Activated CD4-positive, alpha-beta memory T cell treated with anti-CD3 and anti-CD28 coated beads for 36 hours (primary cell): ENCODE results near the gene HS6ST3. TPM values are rescaled to one million over a fixed set of nuclear protein-coding genes. Genes with fewer than 3 reads are reported as not detected.

Source experiments
- CTCF ChIA-PET: fragments of 350-600 bp; sonication (Branson Sonifier 250); formaldehyde crosslinking; loops from one replicate; lab custom pipeline; 2021; ENCODE audit warnings: antibody characterized with exemption, inconsistent platforms; lab: Charles Lee
- POLR2A ChIA-PET: fragments of 350-600 bp; sonication (Branson Sonifier 250); formaldehyde crosslinking; loops from one replicate; lab custom pipeline; 2021; ENCODE audit warnings: antibody characterized with exemption; lab: Charles Lee
- DNase-seq: peaks from one replicate; pipeline ENCODE4 v3.0.0-alpha.2; 2020
- H3K27ac Mint-ChIP-seq: one replicate; pipeline ENCODE4 v1.8.0; 2021; ENCODE audit warnings: mixed read lengths
- H3K27me3 Mint-ChIP-seq: one replicate; pipeline ENCODE4 v1.8.0; 2021; ENCODE audit warnings: mixed read lengths
- H3K36me3 Mint-ChIP-seq: one replicate; pipeline ENCODE4 v1.8.0; 2021; ENCODE audit warnings: mixed read lengths
- H3K4me1 Mint-ChIP-seq: one replicate; pipeline ENCODE4 v1.8.0; 2021; ENCODE audit warnings: low read depth, mixed read lengths
- H3K4me3 Mint-ChIP-seq: one replicate; pipeline ENCODE4 v1.8.0; 2021; ENCODE audit warnings: mild to moderate bottlenecking, mixed read lengths
- H3K9me3 Mint-ChIP-seq: one replicate; pipeline ENCODE4 v1.8.0; 2021; ENCODE audit warnings: mixed read lengths
- intact Hi-C: fragments of 100-400 bp; cut with micrococcal nuclease; formaldehyde crosslinking; loops from one replicate; pipeline ENCODE4 v1.15.1; 2023
- total RNA-seq, 2 experiments: library from RNA; stranded (reverse); gene quantifications; one replicate each; pipeline ENCODE4 v1.2.3, GENCODE V29; 2021

HS6ST3 gene
- total RNA-seq, 2 experiments from 2014 or later = not detected

DNA sequence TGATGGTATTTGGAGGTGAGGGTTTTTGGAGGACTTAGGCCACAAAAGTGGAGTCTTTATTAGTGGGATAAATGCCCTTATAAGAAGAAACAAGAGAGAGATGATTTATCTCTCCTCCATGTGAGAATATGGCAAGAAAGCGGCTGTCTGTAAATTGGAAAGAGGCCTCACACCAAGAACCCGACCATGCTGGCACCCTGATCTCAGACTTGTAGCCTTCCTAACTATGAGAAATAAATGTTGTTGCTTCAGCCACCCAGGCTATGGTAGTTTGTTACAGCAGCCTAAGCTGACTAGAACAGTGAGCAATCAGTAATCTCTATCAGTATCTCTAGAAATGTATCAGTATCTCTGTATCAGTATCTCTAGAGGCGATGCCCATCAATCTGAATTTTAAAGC is 617.2 kb downstream of the HS6ST3 start:
- Mint-ChIP-seq H3K4me3 (no peak overlapping the region), H3K27me3 (no peaks in the 10 kb centered on the region), H3K9me3 (no peaks in the 10 kb centered on the region), H3K36me3 (no peaks in the 10 kb centered on the region), H3K4me1 (no peaks in the 10 kb centered on the region), H3K27ac (no peak overlapping the region)
- ChIA-PET POLR2A (no interaction called here), CTCF (no interaction called here)
- intact Hi-C loops = no loop called here
- DNase-seq = no peak

DNA sequence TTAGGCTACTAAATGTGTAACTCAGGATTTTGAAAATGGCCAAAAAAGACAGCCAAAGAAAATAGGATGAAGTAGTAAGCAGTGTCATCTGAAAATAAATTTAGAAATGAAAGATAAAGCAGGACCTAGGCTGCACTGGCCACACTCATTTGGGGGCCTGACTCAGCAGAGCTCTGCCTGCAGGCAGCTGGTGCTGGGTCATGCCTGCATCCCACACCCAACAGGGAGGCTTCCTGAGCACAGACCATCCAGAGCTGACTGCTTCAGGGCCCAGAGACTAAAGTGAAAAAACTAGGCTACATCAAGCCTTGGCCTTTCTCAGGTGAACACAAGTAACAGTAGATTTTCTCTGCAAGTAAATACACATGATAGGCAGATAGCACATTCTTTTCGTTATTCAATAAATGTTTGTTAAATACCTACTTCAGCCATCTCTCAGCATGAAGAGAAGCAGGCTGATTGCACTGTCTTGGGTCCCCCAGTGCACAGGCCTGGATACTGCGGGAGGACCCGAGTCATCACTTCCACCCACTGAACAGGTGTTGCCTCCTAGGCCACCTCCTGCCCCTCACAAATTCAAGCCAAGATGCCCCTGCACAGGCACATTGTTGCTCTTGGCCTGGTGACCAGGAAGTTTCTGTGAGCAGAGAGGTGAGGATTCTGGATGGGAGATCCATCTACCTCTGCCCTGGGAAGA is 620.4 kb downstream of the HS6ST3 start:
- Mint-ChIP-seq H3K36me3 (no peaks in the 10 kb centered on the region), H3K27me3 (no peaks in the 10 kb centered on the region), H3K4me3 (no peak overlapping the region), H3K4me1 (no peaks in the 10 kb centered on the region), H3K9me3 (no peaks in the 10 kb centered on the region), H3K27ac (no peak overlapping the region)
- CTCF ChIA-PET = no interaction called here
- intact Hi-C loops = no loop called here
- POLR2A ChIA-PET = no interaction called here
- no peak for DNase-seq

DNA sequence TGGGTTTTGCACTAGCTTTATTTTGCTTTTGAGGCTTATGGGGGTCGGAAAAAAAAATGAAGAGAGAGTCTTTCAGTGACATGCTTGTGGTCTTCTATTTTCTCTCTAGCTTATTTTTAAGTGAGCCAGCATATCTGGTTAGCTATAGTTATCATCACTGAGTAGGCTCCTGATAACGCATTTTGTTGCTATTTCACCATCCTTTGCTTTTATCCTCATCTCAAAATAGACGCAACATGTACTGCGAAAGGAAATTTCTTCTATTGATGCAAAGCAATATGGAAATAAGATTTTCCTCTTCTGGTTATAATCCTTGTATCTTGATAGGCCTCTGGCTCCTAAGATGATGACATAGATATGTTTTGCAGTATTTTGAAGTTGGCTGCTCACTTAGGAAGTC is 630.5 kb downstream of the HS6ST3 start:
- Mint-ChIP-seq H3K36me3 (no peaks in the 10 kb centered on the region), H3K27ac (no peak overlapping the region), H3K27me3 (no peaks in the 10 kb centered on the region), H3K4me1 (no peaks in the 10 kb centered on the region), H3K4me3 (no peak overlapping the region), H3K9me3 (peaks cover 3% of the 10 kb centered on the region)
- no peak for DNase-seq
- CTCF ChIA-PET = no interaction called here
- POLR2A ChIA-PET = no interaction called here
- intact Hi-C loops = no loop called here

DNA sequence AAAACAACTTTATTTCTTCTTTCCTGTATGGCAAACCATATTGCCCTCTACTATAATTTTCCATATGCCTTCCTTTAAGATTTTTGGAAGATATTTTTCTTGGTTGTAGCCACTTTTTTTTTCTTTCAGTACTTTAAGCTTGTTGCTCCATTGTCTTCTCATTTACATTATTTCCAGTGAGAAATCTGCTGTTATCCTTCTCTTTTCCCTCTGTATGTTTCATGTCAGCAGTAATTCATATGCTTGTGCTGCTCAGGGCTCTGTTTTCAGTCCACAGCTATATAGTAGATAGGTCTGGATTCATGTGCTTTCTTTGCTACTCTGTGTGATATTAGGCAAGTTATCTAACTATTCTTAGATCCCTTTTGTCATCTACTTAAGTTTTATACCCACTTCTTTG is 636.7 kb downstream of the HS6ST3 start:
- no peak overlapping the region for H3K4me3 Mint-ChIP-seq
- no peak overlapping the region for H3K27ac Mint-ChIP-seq
- no peaks in the 10 kb centered on the region for H3K4me1 Mint-ChIP-seq
- no peak for DNase-seq
- ChIA-PET POLR2A (no interaction called here), CTCF (no interaction called here)
- no peaks in the 10 kb centered on the region for H3K36me3 Mint-ChIP-seq
- H3K9me3 Mint-ChIP-seq = peaks cover 10% of the 10 kb centered on the region
- no peaks in the 10 kb centered on the region for H3K27me3 Mint-ChIP-seq
- intact Hi-C loops = no loop called here

DNA sequence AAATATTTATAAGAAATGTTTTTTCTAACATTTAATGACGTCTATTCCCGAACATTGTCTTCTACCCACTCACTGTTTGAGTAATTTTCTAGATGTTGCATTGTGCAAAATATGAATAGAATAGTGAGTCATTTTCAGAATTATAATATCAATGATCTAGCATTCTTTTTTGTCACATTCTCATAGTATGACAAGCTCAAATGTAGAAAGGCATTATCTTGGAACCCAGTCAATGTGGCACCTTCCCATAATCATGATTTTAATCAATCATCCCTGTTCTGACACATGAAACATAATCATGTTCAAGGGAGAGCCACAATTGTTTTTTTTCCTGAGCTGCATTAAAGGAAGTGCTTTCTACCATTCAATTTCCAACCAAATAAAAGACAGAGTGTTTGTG is 638.6 kb downstream of the HS6ST3 start:
- Mint-ChIP-seq H3K36me3 (no peaks in the 10 kb centered on the region), H3K4me1 (no peaks in the 10 kb centered on the region), H3K9me3 (peaks cover 10% of the 10 kb centered on the region), H3K27ac (no peak overlapping the region), H3K27me3 (no peaks in the 10 kb centered on the region), H3K4me3 (no peak overlapping the region)
- no peak for DNase-seq
- POLR2A ChIA-PET = no interaction called here
- intact Hi-C loops = no loop called here
- CTCF ChIA-PET = no interaction called here

DNA sequence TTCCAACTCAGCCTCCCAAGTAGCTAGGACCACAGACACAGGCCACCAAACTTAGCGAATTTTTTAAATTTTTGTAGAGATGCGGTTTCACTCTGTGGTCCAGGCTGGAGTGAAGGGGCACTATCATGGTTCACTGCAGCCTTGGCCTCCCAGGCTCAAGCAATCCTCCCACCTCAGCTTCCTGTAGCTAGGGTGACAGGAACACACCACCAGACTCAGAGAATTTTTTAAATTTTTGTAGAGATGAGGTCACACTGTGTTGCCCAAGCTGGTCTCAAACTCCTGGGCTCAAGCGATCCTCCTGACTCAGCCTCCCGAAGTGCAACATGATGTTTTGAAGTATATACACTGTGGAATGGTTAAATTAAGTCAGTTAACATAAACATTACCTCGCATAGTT is 640.8 kb downstream of the HS6ST3 start:
- DNase-seq = no peak
- Mint-ChIP-seq H3K4me3 (no peak overlapping the region), H3K36me3 (no peaks in the 10 kb centered on the region), H3K27me3 (no peaks in the 10 kb centered on the region), H3K4me1 (no peaks in the 10 kb centered on the region), H3K27ac (no peak overlapping the region), H3K9me3 (peaks cover 10% of the 10 kb centered on the region)
- ChIA-PET CTCF (no interaction called here), POLR2A (no interaction called here)
- intact Hi-C loops = no loop called here

DNA sequence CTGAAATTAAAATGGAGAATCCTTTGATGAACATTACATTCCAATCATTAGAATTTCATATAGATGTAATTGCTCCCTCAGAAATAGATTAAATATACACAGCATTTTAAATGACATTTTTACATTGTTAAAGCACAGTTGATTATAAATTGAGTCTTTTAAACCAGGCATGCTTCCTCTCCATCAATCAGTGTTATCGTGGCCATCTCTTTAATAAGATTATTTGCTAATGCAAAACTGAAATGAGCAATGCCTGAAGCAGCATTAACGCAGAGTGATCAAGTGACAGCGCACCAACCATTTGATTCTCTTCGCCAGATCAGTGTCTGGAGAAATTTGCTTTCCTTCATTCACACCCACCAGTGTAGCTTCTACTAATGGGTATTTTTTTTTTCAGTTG is 644.6 kb downstream of the HS6ST3 start:
- Mint-ChIP-seq H3K27me3 (no peaks in the 10 kb centered on the region), H3K9me3 (no peaks in the 10 kb centered on the region), H3K36me3 (no peaks in the 10 kb centered on the region), H3K27ac (no peak overlapping the region), H3K4me1 (no peaks in the 10 kb centered on the region), H3K4me3 (no peak overlapping the region)
- ChIA-PET CTCF (no interaction called here), POLR2A (no interaction called here)
- DNase-seq = no peak
- intact Hi-C loops = no loop called here

DNA sequence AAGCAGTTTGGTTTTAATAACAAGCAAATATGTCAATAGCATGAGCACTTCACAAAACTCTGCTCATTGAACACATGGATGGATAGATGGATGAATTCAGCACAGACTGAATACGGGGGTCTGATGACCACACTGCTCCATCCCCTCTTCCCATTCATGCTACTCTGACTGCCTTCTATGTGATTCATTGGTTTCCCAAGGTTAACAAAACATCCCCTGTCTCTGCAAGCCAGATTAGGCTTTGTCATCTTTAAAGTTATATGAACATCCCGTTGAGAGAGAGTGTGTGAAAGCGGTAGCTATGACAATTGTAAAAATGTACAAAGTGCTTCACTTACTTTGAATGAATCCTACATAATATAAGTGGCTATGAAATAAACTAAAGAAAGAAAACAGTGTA is 651.9 kb downstream of the HS6ST3 start:
- ChIA-PET POLR2A (no interaction called here), CTCF (no interaction called here)
- Mint-ChIP-seq H3K36me3 (no peaks in the 10 kb centered on the region), H3K9me3 (no peaks in the 10 kb centered on the region), H3K27me3 (no peaks in the 10 kb centered on the region), H3K4me1 (no peaks in the 10 kb centered on the region), H3K27ac (no peak overlapping the region), H3K4me3 (no peak overlapping the region)
- intact Hi-C loops = no loop called here
- DNase-seq = no peak

DNA sequence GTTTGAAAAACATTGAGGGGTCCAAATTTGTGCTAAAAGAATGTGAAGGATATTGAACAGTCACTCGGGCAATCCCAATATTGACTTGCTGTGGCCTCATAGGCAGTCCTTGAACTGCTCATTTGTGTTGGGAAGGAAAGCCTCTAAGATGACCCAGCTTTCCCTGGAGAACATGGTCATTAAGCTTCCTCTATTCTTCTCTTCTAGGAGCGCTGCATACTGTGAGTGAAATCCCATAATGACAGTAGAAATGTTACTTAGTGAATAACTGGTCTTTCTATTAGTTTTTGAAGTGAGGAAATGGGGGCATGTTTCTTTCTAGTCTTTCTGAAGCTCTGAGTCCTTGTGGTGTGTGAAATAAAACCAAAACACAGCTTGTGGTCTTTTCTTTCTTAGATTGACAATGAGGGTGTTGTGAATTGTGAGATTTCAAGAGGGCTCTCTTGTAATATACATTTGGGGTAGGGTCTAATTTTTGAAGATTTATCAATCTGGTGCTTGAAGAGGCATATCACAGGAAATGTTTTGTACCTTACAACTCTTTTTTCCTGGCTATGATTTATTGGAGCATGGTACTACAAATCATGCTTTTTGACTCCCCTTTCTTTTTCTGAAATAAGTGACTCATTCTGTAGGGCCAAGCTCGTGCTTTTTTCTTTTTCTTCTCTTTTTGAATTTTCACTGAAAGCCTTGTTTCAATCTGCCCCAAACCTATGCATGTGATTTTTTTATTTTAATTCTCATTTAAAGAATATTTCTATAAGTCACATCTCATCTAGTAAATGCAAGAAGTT is 653.6 kb downstream of the HS6ST3 start:
- intact Hi-C loops = no loop called here
- CTCF ChIA-PET = no interaction called here
- POLR2A ChIA-PET = no interaction called here
- DNase-seq = no peak
- Mint-ChIP-seq H3K4me1 (no peaks in the 10 kb centered on the region), H3K36me3 (no peaks in the 10 kb centered on the region), H3K9me3 (no peaks in the 10 kb centered on the region), H3K27ac (no peak overlapping the region), H3K4me3 (no peak overlapping the region), H3K27me3 (no peaks in the 10 kb centered on the region)

DNA sequence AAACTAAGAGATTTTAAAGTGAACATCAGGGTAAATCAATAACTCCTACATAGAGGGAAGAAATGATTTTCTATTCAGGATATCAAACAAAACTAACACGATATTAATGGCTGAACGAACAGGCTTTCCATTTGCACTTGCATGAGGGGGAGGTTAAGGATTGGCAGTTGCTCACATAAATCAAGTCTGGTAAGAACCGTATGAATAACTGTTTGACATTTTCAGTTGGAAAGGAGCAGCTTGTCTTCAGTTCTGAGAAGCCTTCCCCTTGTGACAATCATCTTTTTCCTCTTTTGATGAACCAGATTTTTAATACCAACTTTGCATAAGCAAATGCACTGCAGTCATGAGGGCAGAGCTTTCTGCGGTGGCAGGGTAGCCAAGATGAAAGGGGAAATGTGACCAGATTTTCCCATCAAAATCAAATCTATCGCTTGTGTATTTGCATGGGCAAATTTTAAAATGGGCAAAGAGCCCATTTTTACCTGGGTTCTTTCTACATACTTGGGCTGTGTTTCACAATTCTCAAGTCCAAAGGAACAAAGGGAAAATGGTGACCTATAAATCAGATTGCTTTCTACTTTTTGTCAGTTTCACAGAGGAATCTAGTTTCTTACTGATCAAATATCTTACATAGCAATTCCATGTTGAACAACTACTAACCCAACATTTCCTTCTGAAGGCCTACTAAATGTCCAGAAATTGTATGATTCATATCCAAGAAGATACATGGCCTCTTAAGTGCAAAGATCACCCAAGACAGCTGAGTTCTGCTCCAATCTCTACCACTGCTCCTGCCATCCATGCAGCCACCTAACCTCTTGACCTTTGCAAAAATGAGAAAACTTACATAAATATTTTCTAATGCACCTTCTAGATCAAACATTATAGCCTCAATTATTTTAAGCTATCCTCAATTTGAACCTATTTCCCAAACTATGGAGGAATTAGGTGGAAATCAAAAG is 654.7 kb downstream of the HS6ST3 start:
- Mint-ChIP-seq H3K4me3 (no peak overlapping the region), H3K27me3 (no peaks in the 10 kb centered on the region), H3K4me1 (no peaks in the 10 kb centered on the region), H3K36me3 (no peaks in the 10 kb centered on the region), H3K9me3 (no peaks in the 10 kb centered on the region), H3K27ac (no peak overlapping the region)
- DNase-seq = no peak
- POLR2A ChIA-PET = no interaction called here
- CTCF ChIA-PET = no interaction called here
- intact Hi-C loops = no loop called here

DNA sequence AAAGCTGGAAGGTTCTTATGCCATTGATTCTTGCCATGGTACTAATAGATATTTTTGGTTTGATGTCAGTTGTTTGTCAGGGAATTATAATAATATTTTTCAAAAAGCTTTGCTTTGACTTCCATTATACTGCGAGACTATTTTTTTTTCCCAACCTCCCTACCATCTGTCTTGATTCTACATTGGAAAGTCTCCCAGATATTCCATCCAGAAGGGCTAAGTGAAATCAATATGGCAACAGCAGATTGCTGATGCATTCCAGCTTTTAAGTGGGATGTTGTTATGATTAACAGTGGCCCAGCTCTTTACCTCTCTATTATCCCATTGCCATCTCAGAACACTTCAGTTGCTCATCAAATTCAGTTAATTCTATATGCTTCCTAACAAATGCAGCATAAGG is 657.0 kb downstream of the HS6ST3 start:
- Mint-ChIP-seq H3K27ac (no peak overlapping the region), H3K9me3 (no peaks in the 10 kb centered on the region), H3K36me3 (no peaks in the 10 kb centered on the region), H3K4me3 (no peak overlapping the region), H3K4me1 (no peaks in the 10 kb centered on the region), H3K27me3 (no peaks in the 10 kb centered on the region)
- ChIA-PET POLR2A (no interaction called here), CTCF (no interaction called here)
- intact Hi-C loops = no loop called here
- DNase-seq = no peak

DNA sequence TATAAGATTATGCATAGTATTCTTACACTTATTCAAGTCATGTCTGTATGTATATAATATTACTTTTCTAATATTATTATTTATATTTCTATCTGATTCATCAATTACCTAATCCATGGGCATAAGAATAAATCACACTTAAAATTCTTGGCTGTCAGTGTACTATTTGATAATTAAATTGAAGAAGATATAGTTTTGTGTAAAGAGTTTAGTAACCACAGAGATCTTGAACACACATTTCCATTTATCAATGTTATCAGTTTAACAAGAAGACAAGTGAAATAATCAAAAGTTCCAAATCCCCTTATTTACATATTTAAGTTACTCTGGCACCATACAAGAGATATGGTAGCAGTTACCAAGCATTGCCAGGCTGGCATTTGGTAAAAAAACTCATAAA is 659.9 kb downstream of the HS6ST3 start:
- Mint-ChIP-seq H3K36me3 (no peaks in the 10 kb centered on the region), H3K4me1 (no peaks in the 10 kb centered on the region), H3K27ac (no peak overlapping the region), H3K27me3 (no peaks in the 10 kb centered on the region), H3K4me3 (no peak overlapping the region), H3K9me3 (no peaks in the 10 kb centered on the region)
- no peak for DNase-seq
- intact Hi-C loops = no loop called here
- ChIA-PET POLR2A (no interaction called here), CTCF (no interaction called here)
